Spleen (tissue), 7 donors: ENCODE results near the gene WNT9A.

Source experiments
- POLR2A ChIP-seq, 3 donors: fragments of 450-650 bp; IDR thresholded peaks; one replicate each; pipeline ENCODE4 v1.5.1; 2017; ENCODE audit warnings: antibody characterized with exemption in 3 of 3, mild to moderate bottlenecking in 1 of 3
- TF ChIP-seq, protein P1 (sequence below), 11 experiments: fragments of 200-600 bp in 7 of 11; fragments of 450-650 bp in 4 of 11; sonication (generic) in 4 of 11; IDR thresholded peaks in 8 of 11; conservative IDR thresholded peaks in 3 of 11; 1 replicate in 7 of 11; 2 replicates in 4 of 11; pipeline versions ENCODE4 v1.4.0 to v1.8.0; 2016 to 2021; ENCODE audit warnings: antibody characterized with exemption in 11 of 11, inconsistent platforms in 4 of 11, mild to moderate bottlenecking in 1 of 11
- donor health status: DM: no; HTN: no; CAD: no; lungs with moderate emphysema.
- donor health status: DM: no; HTN: no; CAD: no.
- donor health status: DM: no; HTN: no; CAD: no.

DNA sequence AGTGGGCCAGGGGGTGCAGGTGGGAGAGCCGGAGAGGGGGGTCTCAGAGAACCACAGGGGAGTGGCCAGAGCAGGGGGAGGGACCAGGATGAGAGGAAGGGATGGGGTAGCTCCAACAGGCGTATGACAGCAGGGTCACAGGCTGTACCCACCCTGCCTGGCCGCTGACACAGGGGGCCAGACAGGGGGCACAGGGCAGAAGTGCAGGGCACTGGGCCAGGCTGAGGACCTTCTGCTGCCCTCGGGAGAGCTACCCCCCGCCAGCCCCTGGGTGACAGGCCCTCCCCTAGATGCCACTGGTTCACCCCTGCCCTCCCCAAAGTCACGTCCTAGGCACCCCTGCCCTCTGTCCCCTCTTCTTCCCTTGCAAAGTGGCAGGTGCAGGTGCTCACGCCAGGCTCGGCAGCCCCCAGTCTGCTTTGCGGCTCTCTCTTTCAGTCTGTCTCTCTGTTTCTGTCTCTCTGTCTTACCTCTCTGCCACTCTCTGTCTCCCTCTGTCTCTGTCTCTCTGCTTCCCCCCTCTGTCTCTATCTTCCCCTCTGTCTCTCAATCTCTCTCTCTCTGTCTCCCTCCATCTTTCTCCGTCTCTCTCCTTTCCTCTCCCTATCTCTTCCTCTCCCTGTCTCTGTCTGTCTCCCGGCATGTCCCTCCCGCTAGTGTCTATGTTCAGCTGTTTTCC lies 48.5 kb downstream of the WNT9A start:
- TF ChIP-seq, protein P1, sequence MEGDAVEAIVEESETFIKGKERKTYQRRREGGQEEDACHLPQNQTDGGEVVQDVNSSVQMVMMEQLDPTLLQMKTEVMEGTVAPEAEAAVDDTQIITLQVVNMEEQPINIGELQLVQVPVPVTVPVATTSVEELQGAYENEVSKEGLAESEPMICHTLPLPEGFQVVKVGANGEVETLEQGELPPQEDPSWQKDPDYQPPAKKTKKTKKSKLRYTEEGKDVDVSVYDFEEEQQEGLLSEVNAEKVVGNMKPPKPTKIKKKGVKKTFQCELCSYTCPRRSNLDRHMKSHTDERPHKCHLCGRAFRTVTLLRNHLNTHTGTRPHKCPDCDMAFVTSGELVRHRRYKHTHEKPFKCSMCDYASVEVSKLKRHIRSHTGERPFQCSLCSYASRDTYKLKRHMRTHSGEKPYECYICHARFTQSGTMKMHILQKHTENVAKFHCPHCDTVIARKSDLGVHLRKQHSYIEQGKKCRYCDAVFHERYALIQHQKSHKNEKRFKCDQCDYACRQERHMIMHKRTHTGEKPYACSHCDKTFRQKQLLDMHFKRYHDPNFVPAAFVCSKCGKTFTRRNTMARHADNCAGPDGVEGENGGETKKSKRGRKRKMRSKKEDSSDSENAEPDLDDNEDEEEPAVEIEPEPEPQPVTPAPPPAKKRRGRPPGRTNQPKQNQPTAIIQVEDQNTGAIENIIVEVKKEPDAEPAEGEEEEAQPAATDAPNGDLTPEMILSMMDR (IDR thresholded peaks at IDR 0.05 in 8 of 11, conservative IDR thresholded peaks at IDR 0.05 in 3 of 11): no peak
- TF ChIP-seq POLR2A (IDR thresholded peaks at IDR 0.05): no peak
